Tibial nerve (tissue), 4 donors: ENCODE data around the gene HIP1.
"Not testable (repeated sequence)": the region's sequence is repeated elsewhere in the genome, so short reads cannot be mapped to it uniquely, and the experiment has no call there.

Experiments used
- CTCF ChIP-seq, 5 experiments: fragments of 200-600 bp in 3 of 5; fragments of 450-650 bp in 2 of 5; sonication (generic) in 3 of 5; IDR thresholded peaks; one replicate each; pipeline ENCODE4 v1.5.1; 2016 to 2019; ENCODE audit warnings: antibody characterized with exemption in 5 of 5, mild to moderate bottlenecking in 3 of 5, moderate library complexity in 2 of 5
- EP300 ChIP-seq, 2 donors: sonication (generic); formaldehyde crosslinking; IDR thresholded peaks; one replicate each; pipeline ENCODE4 v1.6.1; 2017; ENCODE audit warnings: antibody characterized with exemption in 2 of 2, mild to moderate bottlenecking in 1 of 2

- not testable (repeated sequence) for TF ChIP-seq CTCF, EP300 (IDR thresholded peaks at IDR 0.05)
Observed at GRCh38 chr7:75602831-75603230, 135.9 kb downstream of the HIP1 start.
